ENCODE data around the gene OR10G6.

DNA sequence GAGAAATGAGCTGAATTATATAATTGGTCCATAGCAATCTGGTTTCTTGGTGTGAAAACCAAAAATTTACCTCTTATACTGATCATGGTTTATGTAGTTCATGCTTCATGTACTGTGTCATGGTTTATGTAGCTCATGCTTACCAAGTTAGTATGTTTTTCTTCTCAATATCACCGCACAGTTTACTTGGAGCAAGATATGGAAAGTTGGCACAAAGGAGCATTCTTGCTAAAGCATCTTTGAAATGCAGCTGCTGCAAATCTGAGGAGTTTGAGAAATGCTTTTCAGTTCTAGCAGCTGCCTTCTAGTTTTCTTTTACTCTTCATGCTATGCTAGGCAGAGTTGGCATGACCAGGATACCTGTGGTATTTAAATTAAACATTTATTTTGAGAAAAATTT, 41.7 kb upstream of the OR10G6 start:
- TF ChIP-seq, protein P1, sequence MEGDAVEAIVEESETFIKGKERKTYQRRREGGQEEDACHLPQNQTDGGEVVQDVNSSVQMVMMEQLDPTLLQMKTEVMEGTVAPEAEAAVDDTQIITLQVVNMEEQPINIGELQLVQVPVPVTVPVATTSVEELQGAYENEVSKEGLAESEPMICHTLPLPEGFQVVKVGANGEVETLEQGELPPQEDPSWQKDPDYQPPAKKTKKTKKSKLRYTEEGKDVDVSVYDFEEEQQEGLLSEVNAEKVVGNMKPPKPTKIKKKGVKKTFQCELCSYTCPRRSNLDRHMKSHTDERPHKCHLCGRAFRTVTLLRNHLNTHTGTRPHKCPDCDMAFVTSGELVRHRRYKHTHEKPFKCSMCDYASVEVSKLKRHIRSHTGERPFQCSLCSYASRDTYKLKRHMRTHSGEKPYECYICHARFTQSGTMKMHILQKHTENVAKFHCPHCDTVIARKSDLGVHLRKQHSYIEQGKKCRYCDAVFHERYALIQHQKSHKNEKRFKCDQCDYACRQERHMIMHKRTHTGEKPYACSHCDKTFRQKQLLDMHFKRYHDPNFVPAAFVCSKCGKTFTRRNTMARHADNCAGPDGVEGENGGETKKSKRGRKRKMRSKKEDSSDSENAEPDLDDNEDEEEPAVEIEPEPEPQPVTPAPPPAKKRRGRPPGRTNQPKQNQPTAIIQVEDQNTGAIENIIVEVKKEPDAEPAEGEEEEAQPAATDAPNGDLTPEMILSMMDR (conservative IDR thresholded peaks at IDR 0.05; ENCODE audit: low read length) = no peak
- no peak for TF ChIP-seq EZH2phosphoT487 (IDR thresholded peaks at IDR 0.05; ENCODE audit: borderline replicate concordance)
